Measurements from ENCODE around the gene KARS1.

- TF ChIP-seq ZNF274 (IDR thresholded peaks at IDR 0.05; ENCODE audit: low read depth, low read length), result no peak
- TF ChIP-seq YY1 (IDR thresholded peaks at IDR 0.05; ENCODE audit: insufficient read depth, insufficient read length), result no peak
- TF ChIP-seq SUZ12 (IDR thresholded peaks at IDR 0.05; ENCODE audit: extremely low read depth, insufficient read depth, insufficient read length), result no peak
These were observed 10.7 kb upstream of the KARS1 start for GRCh38 chr16:75658175-75658574.
